GM18508 (cell line): ENCODE measurements around the gene SLC39A2.

Experiments used
- ATAC-seq: cut with Tn5 transposase; IDR thresholded peaks from one replicate; pipeline ENCODE4 v1.9.1; 2021; ENCODE audit warnings: moderate number of reproducible peaks; ENCODE audit not compliant: insufficient read depth, unreplicated experiment

Gene SLC39A2

GRCh38 chr14:21042918-21043317 lies 43.8 kb downstream of the SLC39A2 start:
- no peak for ATAC-seq

- ATAC-seq, result no peak
Measured at GRCh38 chr14:21043387-21043973, 44.4 kb downstream of the SLC39A2 start.

- no peak for ATAC-seq
Measured at GRCh38 chr14:21043974-21044618, 45.0 kb downstream of the SLC39A2 start.

GRCh38 chr14:21047378-21047781 lies 48.3 kb downstream of the SLC39A2 start:
- no peak for ATAC-seq

GRCh38 chr14:21048638-21049037 lies 49.5 kb downstream of the SLC39A2 start:
- ATAC-seq, result no peak

GRCh38 chr14:21049271-21049673 lies 50.2 kb downstream of the SLC39A2 start:
- ATAC-seq, result no peak

GRCh38 chr14:21050597-21050996 lies 51.5 kb downstream of the SLC39A2 start:
- no peak for ATAC-seq
